Stimulated activated CD8-positive, alpha-beta memory T cell treated with anti-CD3 and anti-CD28 coated beads, Interleukin-7, amount 100 ng/mL, for 24 hours (primary cell): ENCODE measurements around the gene CACNA1S.

Experiments
- DNase-seq: peaks from one replicate; pipeline ENCODE4 v3.0.0-alpha.2; 2020; ENCODE audit warnings: low read depth

The CACNA1S gene

DNA sequence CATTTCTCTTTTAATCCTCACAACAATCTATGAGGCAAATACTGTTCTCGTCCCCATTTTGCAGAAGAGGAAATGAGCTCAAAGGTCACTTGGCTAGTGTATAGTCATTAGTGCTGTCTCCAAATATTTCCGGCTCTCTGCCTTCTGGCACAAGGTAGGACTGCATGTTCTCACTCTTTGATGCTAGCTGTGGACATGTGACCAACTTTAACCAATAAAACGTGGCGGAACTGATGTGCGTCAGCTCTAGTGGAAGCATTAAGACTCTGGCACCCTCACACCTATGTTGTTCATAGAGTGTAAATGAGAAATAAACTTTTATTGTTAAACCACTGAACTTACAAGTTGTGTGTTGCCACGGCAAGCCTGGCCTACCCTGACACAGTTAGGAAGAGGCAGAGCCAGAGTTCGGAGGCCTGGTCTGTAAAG is 83.8 kb downstream of the CACNA1S start:
- no peak for DNase-seq

DNA sequence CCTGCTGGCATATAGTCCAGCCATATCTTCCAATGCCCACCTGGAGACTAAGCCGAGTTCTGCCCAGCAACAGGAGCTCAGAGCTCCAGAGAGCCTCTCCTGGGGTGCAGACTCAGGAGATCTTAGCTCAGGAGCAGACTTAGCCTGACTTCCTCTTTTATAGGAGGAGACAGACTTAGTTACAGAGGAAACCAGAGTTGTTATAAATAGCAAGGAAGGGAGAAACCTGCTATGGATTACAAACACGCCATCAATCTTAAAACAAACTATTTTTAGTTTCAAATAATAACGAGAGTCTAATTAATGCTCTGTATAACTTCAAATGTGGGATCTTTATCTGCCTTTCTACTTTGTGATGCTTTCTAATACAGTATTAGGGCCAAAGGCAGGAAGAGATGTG is 85.4 kb downstream of the CACNA1S start:
- DNase-seq, result no peak

DNA sequence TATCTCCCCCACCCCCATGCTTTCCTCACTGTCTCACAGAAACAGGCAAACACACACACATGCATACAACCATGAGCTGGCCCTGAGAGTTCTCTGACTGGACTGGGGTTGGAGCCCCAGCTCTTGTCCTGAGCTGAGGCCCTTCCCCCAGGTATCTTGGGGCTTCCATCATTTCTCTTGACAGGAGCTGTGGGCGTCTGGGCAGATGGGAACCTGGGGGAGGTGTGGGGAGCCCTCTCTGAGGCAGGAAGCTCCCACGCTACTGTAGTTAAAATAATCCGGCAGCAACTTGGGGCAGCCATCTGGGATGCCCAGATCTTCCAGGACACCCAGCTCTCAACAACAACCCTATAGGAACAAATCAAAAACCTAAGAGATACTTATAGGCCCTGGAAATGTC is 86.0 kb downstream of the CACNA1S start:
- no peak for DNase-seq

DNA sequence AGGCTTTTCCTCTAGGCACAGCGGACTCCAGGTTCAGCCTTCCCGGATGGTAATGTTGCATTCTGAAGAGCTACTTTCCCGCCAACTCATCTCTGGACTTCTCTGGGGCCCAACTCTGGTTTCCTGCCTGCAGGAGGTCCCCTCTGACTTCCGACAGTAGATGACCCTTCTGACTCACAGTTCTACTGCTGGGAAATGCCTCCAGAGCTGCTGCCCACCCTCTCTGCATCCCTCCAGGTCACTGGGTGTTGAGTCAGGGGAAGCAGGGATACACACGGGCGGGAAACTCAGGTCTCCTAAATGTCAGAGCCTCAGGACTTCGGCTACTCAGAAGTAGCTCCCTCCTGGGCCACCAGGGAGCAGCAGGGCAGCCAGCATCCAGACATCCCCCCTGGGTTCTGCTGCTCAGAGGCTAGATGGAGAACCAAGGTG is 86.6 kb downstream of the CACNA1S start:
- DNase-seq, result no peak

DNA sequence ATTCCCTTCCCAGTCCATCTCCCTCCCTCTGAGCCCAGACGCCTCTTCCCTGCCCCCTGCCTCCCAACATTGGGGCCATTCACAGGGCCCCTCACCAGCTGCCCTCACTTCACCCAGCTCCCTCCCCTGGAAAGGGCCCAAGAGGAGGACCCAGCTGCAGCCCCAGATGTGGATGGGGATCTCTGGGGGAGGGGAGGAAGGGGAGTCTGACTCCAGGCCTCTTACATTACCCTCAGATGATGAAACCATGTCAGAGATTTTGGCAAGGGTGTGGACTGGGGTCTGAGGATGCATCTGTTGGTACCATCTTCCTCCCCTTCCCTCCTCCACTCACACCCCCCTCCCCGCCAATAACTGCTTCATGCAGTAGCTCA is 87.6 kb downstream of the CACNA1S start:
- no peak for DNase-seq

DNA sequence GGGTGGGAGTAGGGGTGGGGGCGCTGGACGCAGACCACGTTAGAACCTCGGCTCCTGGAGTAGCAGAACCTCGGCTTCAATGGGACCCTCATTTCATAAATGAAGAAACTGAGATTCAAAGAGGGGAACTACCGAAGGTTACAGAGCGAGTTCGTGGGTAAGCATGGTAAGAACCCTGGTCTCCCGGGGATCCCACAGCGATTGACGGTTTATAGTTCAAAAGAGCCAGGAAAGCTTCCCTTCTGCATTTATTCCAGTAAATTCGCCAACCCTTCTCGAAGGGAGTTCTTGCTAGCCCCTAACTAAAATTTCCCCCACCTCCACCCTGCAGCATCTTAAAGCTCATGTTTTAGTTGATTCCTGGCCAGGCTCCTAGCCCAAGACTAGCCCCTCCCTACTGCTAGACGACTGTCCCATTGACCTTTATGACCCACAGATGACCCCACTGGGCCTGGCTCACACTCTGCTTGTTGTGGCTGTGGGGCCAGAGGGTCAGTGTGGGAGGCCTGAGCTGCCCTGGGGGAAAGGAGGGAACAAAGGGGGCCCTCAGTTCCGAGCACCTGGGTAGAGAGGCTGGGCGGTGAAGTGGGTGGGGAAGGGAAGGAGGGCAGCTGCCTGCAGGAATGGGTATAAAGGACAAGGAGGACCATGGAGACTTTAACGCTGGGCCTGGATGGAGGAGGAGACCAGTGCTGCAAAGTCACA is 88.2 kb downstream of the CACNA1S start:
- DNase-seq, result no peak

DNA sequence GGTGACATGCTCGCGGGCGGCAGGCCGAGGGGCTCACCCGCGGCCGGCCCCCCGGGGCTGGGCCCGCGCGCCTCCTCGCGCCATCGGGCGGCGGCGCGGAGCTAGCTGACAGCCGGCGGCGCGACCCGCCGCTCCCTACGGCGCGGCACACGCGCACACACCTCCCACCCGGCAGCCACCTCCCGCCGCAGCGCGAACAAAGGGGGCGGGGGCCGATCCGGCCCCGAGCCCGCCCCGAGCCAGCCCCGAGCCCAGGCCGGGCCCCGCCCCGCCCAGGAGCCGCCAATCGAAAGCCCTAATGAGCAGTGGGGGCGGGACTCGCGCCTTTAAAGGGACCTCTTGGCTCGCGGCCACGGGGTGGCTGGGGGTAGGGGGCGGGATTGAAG is 88.7 kb downstream of the CACNA1S start, which contains the start of gene KIF21B:
TSS of gene KIF21B (minus strand) at position 198 of the 386 bp plus-strand sequence. CDS start 331 bp downstream, outside the sequence.
- DNase-seq, result peak; percentile 82

DNA sequence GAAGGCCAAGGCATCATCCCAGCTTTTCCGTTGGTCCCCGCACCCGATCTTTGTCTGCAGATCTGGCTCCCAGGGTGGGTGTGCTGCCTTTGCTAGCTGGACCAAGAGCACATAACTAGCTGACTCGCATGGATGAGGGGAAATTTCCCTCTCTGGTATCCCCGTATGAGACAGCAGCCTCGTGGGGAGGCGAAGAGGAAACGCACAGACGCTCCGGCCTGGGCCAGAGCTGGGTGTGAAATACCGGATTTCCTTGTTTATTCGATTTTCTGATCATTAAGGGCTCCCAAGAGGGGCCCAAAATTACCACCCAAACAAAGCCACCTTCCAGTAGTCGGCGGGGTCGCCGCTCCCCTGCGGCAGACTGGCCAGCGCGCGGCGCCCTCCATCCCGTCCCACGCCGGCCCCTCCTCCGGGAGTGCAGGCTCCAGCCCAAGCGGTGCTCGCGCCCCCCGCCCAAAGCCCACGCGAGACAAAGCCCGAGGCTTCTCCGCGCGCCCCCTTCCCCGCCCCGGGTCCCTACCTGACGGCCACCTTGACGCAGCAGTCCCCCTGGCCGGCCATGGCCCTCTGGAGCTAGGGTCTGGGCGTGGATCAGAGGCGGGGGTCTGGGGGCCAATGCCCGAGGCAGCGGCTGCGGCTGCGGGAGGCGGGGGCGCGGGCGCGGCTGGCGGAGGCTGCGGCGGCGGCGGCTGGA is 89.3 kb downstream of the CACNA1S start:
- no peak for DNase-seq

DNA sequence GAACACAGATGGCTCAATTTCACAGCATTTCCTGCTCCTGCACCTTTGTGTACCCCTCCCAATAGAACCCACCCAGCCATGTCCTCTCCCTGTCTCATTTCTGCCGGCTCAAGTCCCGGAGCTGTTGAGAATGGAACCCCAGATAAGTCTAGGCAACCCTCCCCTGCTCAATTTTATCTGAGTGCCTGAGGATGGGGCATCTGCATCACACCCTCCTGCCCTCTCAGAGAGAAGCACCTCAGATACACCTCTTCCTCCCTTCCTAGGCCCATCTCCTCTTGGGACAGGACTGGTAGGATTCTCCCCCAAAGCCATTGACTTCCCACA is 89.8 kb downstream of the CACNA1S start:
- DNase-seq, result no peak

DNA sequence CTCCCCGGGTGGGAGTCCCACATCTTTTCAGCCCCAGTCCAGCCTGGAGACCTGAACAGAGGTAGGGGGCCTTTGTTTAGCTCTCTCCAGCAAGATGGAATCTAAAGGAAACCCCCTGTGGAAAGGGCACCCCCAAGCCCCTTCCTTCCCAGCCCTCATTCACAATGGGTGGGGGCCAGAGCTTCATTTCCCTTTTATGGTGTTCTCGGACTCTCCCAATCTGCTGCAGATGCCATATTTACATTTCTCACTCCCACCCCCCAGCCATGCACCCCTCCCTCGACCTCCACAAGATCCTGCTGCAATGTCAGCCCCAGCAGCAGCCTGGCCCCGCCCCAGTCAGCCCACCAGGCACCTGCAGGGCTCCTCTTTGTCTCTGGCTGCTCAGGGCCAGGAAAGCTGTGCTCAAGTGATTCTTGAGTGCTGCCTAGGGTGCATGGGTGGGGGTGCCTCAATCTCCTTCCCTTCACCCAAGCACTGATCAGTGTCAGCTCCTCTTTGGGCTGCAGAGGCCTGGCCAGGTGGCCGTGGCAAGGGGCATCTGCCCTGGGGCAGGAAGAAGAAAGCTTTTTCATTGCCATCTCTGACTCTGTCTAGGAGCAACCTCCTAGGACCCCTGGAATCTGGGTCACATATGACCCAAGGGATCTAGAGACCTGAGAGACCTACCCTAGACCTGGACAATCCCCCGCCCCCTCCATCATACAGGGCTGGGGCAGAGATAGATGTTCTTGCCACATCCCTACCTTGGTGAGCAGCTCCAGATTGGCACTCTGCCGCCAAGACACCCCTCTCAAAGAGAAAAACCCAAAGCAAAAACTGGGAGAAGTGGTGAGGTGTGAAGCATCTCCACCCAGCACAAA is 90.4 kb downstream of the CACNA1S start:
- DNase-seq, result no peak

DNA sequence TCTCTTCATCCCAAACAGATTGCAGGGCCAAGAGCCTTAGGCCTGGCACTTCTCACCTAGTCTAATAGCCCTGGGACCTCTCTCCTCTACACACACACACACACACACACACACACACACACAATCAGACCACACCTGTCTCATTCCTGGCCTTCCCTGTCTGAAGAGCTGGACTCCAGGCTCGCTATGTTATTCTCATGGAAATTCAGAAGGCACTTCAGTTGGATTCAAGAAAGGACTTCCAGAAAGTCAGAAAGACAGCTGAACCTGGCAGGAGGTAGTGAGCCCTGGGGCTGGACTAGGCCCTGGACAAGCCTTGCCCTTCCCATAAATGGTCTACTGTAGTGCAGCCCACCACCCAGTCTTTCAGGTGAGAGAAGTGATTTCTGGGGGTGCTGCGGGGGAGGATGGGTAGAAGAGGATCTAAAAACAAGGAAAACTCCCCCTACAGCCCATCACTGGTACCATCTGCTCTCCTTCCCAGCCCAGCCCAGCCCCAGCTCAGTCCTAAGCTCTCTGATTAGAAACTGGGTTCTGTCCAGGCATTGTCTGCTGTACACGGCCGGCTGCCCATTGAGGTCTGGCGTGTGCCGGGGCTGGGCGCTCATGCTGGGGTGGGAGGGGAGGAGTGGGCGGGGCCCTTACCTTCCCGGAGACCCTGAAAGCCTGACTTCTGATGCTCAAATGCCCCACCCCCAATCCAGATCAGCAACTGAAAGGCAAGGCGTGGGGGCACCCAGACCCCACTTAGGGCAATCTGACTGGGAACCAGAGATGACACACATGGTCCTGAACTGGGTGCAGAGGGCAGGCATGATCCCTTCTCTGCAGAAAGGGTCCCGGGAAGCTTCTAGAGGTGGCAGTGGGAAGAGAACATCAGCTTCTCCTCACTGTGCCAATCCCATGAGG is 91.3 kb downstream of the CACNA1S start:
- no peak for DNase-seq

DNA sequence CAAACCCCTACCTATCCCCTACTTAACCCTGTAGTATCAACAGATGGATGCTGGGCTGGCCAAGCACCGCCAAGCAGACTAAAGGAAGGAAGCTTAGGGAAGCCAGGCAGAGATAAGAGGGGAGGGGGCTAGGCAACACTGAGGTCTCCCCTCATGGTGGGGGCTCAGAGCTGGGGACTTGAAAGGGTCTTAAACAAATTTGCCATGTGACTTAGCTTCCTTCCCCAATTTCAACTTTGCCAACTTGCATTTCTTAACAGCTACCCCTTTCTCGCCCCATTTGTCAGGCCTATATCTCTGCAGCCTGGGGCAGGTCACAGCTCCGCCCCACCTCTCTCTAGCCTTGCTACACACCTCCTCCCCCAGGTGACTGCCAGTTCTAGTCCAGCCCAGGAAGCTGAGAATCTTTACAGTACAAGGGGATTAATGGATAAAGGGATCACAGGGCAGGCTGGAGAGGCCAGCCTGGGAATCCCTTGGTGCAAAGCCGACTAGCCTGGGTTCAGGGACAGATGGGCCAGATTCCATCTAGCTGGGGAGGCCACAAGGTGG is 92.1 kb downstream of the CACNA1S start:
- no peak for DNase-seq

DNA sequence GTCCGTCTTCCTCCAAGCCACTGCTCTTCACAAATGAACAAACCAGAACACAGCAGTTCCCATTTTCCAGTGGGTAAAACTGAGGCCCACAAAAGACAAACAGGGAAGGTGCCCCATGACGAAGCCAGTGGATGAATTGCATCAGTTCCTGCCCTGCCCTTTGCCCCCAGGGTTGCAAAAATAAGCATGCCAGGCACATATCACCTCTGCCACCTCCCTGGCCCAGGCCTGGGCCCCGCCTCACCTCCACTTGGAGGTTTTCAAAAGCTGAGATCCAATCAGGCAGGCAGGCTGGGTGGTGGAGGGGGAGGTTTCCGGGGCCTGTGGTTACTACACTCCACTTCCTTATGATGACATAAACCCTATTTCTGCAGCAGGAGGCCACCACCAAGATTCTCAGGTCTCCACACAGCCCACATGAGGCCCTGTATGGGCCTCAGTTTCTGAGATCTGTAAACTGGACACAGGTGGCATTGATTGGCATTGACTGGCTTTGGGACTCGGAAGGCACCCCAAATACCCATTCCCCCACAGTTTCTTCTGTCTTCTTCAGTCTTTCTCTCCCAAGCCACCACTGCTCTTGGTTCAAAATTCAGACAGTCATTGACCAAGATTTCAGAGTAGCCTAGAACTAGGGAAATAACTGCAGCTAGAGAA is 92.8 kb downstream of the CACNA1S start:
- peak; percentile 61 for DNase-seq

DNA sequence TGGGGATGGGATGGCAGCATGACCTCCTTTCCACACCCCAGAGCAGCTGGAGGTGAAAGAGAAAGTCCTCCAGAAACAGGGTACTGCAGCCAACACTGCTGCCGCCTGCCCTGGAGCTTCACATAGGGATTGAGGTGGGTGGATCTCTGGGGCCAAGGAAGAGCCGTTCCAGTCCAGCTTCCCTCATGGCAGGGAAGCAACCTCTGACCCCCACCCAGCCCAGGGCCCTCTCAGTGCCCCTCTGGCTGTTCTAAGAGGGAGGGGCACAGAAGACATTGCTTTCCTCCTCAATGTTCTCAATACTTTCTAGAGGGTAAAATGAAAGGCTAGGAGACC is 94.4 kb downstream of the CACNA1S start:
- no peak for DNase-seq

DNA sequence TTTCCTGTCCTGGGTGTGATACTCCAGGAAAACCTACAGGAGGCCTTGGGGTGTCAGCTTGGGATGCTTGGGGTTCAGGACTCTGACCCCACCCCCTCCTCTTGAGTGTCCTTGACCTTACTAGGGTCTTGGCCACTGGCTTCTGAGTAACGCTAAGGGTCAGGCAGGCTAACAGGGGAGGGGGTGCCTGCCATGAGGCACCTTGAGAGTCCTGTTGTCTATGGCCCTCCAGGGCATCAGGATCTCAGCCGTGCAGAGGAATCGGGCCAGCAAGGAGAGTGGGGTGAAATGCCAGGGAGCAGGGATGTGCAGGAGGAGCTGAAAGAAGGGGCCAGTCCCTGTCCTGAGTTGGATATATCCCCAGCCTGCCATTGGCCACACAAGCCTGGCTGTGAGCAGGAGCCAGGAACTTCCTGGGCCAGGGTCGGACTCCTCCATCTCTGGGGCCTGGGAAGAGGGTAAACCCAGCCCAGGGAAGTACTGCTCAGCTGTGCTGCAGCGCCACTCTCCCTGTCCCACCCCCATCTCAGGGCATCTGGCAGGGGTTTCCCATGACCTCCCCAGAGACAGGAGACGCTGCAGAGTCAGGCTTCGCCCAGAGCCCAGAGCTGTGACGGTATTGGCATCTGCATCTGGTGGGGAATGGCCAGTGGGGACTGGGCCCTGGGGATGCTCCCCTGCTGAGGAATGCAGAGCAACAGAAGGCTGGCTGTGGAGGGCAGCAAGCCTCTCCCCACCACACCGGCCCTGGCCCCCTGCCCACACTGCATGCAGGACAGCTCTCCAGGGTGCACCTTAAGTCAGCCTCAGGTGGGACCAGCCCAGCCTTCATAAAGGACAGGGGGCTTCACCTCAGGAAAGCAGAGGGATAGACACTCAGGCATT is 95.0 kb downstream of the CACNA1S start:
- no peak for DNase-seq

DNA sequence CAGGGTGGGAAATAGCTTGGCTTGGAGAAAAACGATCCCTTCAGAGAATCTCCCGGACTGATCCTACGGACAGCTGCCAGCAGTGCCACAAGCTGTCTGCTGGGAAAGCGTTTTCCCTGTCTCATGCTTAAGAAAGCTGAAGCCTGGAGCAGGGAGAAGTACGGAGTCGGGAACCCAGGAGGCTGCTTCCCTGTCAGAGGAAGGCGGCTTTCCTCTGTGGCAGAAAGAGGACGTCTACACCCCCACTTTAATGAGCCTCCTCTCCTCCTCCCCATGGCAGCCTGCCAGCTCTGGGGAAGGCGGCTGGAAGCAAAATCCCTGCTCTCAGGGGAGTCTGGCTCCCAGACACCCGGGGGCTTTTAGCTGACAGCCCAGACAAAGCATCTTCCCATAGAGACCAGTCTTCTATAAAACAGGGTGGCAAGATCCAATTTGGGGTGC is 96.0 kb downstream of the CACNA1S start:
- DNase-seq, result no peak

DNA sequence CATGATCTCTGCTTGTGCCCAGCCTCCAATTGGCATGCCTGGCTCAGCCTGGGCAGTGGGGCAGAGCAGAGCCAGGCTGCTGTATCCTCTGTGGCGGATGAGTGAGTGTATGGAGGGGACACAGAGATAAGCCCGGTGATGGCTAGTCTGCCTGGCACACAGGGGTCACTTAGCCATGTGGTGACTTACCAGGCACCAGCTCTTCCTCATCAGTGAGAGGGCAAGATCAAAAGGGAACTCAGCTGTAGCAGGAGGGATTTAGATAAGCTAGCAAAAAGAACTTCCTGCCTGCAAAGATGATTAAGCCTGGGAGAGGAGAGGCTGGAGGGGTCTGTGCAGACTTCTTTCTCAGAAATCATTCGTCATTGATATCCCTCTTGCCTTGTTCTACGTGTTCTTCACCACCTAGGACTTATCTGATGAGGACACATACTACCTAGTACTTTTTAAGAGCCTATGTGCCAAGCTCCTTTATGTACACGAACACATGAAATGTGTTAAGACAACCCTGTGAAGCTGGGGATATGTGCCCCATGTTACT is 96.6 kb downstream of the CACNA1S start:
- no peak for DNase-seq

DNA sequence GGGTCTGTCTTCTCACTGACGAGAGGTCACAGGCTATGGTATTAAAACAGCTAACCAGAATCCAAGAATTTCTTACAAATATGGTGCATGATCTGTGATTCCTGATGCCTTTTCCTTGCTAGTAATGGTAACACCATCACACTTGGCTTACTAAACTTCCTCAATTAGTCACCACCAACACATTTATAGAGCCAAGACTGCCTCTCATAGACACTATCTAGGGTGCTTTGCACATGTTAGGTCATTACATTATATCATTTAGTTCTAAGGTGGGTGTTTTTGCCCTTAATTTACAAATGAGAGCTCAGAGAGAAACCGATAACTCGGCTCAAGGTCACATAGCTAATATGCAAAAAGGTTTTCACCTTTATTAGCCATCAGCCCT is 97.4 kb downstream of the CACNA1S start:
- no peak for DNase-seq

DNA sequence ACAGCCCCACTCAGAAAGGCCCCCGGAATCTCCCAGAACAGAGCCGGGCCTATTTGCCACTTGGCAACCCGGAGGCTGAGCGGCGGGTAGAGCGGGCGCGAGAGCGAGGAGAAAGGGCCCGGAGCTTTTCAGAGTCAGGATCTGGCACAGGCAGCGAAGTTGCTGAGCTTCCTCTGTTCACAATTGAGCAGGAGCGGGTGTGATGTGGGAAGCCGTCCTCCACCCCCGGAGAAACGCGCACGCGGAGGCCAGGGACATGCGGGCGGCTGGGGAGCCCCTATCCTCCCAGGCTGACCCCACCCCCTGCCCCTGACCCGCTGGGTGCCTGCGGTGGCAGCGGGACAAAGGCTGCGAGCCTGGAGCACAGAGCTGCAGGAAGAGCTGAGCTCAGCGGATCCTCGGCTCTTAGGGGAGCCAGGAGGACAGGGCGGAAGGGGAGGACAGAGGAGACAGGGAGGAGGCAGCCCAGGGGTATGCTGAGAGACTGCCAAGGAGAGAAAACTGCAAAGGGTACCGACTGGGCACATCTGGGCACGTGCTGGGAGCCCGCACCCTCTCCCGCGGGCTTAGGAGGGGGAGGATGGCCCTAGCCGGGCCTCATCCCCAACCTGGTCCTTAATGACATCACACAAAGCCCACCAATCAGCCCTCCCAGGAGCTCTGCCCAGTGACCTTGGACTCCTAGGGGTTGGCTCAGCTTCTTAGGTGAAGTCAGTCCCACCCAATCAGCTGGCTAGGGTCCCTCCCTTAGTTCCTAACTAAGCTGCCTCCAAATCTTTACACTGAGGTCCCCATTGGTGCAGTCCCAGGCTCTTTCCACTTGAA is 98.0 kb downstream of the CACNA1S start:
- no peak for DNase-seq
